ENCODE results near the gene CFAP73.

DNA sequence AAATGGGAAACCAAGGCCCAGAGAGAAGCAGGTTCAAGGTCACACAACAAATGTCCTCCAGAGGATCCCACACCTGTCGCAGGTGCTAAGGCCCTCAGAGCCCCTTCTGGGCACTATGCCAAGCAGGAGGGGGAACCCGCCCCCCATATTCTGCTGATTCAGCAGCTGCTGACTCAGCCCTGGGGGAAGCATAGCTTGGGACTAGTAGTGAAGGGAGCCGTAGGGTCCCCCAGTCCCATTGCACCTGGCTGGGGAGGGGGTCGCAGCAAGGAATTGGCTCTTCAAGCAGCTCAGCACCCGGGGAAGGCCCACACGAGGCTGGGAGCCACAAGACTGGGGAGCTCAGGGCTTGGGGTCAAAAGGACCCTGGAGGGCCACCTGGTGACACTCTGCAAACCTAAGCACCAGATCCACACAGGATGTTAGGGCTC, 15.0 kb upstream of the CFAP73 start:
- TF ChIP-seq POLR2AphosphoS5 (IDR thresholded peaks at IDR 0.05; ENCODE audit: low read depth, low read length) (no peak), POLR2A (IDR thresholded peaks at IDR 0.05; ENCODE audit: low read depth, low read length) (no peak), TAF1 (IDR thresholded peaks at IDR 0.05; ENCODE audit: borderline replicate concordance, low read depth, low read length) (no peak)
